IMR-90 (cell line): Measurements from ENCODE around the gene SMYD4. TPM values are rescaled to one million over a fixed set of nuclear protein-coding genes. Genes with fewer than 3 reads are reported as not detected.

Source experiments
- ATAC-seq: fragments of 200-7000 bp; cut with Tn5 transposase; 2 replicates; pipeline ENCODE4 v1.9.1; 2020; ENCODE audit warnings: low read depth, mild to moderate bottlenecking, moderate library complexity
- BruUV-seq: library from RNA; stranded (reverse); fragments of 400-500 nt; replicated peaks from 2 replicates; lab custom pipeline; 2021; lab: Mats Ljungman, UMichigan
- CTCF ChIA-PET: fragments of 300-600 bp; formaldehyde crosslinking; extraction: SDS; loops from one replicate; lab custom pipeline; 2021; ENCODE audit warnings: antibody characterized with exemption; lab: Yijun Ruan, JAX
- POLR2A ChIA-PET: fragments of 300-600 bp; sonication (Branson Sonifier 250); formaldehyde crosslinking; loops from one replicate; lab custom pipeline; 2022; ENCODE audit warnings: antibody characterized with exemption; ENCODE audit not compliant: unreplicated experiment; lab: Charles Lee
- DNase-seq: peaks from one replicate; pipeline ENCODE4 v3.0.0; 2013
- H2AFZ ChIP-seq: replicated peaks from 2 replicates; pipeline ENCODE3; 2013; ENCODE audit warnings: low read length, mild to moderate bottlenecking; ENCODE audit not compliant: poor library complexity
- H2AK5ac ChIP-seq: 2 replicates; pipeline ENCODE4 v1.6.1; 2013; ENCODE audit warnings: low read depth, low read length, inconsistent platforms
- H2AK9ac ChIP-seq: replicated peaks from 2 replicates; pipeline ENCODE3; 2013; ENCODE audit warnings: mild to moderate bottlenecking, low read depth, low read length, moderate library complexity; ENCODE audit not compliant: poor library complexity
- H2BK120ac ChIP-seq: 2 replicates; pipeline ENCODE4 v1.6.1; 2013; ENCODE audit warnings: low read depth, low read length, inconsistent platforms
- H2BK15ac ChIP-seq: 3 replicates; pipeline ENCODE4 v1.6.1; 2013; ENCODE audit warnings: low read depth, low read length, inconsistent platforms
- H2BK20ac ChIP-seq: 2 replicates; pipeline ENCODE4 v1.6.1; 2013; ENCODE audit warnings: low read depth, mild to moderate bottlenecking, inconsistent platforms, low read length, moderate library complexity
- H2BK5ac ChIP-seq: 2 replicates; pipeline ENCODE4 v1.6.1; 2013; ENCODE audit warnings: mild to moderate bottlenecking, low read depth, low read length, inconsistent platforms; ENCODE audit not compliant: poor library complexity, severe bottlenecking
- H3K14ac ChIP-seq: replicated peaks from 2 replicates; pipeline ENCODE4 v1.6.1; 2013; ENCODE audit warnings: low read depth, low read length, inconsistent platforms
- H3K18ac ChIP-seq: 2 replicates; pipeline ENCODE4 v1.6.1; 2013; ENCODE audit warnings: low read depth, low read length, control low read depth
- H3K23ac ChIP-seq: 2 replicates; pipeline ENCODE4 v1.6.1; 2013; ENCODE audit warnings: low read depth, low read length, inconsistent platforms
- H3K27ac ChIP-seq: 2 replicates; pipeline ENCODE4 v1.5.1; 2013; ENCODE audit warnings: mild to moderate bottlenecking, control low read depth, low read length; ENCODE audit not compliant: insufficient read depth
- H3K27me3 ChIP-seq: 2 replicates; pipeline ENCODE4 v1.6.1; 2013; ENCODE audit warnings: low read length; ENCODE audit not compliant: control insufficient read depth, insufficient read depth
- H3K36me3 ChIP-seq: 2 replicates; pipeline ENCODE4 v1.6.1; 2013; ENCODE audit warnings: low read length, mixed read lengths; ENCODE audit not compliant: control insufficient read depth, insufficient read depth
- H3K4ac ChIP-seq: 2 replicates; pipeline ENCODE4 v1.6.1; 2013; ENCODE audit warnings: low read depth, low read length, inconsistent platforms
- H3K4me1 ChIP-seq: 2 replicates; pipeline ENCODE4 v1.6.1; 2013; ENCODE audit warnings: low read length, mixed read lengths; ENCODE audit not compliant: control insufficient read depth, insufficient read depth
- H3K4me2 ChIP-seq: 2 replicates; pipeline ENCODE4 v1.6.1; 2013; ENCODE audit warnings: low read depth, mild to moderate bottlenecking, control low read depth, low read length, moderate library complexity
- H3K4me3 ChIP-seq: 2 replicates; pipeline ENCODE4 v1.5.1; 2013; ENCODE audit warnings: low read depth, mild to moderate bottlenecking, control low read depth, low read length, moderate library complexity; ENCODE audit not compliant: insufficient read depth
- H3K56ac ChIP-seq: 2 replicates; pipeline ENCODE4 v1.6.1; 2013; ENCODE audit warnings: low read length, inconsistent platforms; ENCODE audit not compliant: insufficient read depth; ENCODE audit errors: extremely low read depth
- H3K79me1 ChIP-seq, 2 experiments: 2 replicates each; pipeline ENCODE4 v1.6.1; 2013; ENCODE audit warnings: low read length in 2 of 2, inconsistent platforms in 1 of 2, low read depth in 1 of 2
- H3K9ac ChIP-seq: 2 replicates; pipeline ENCODE4 v1.6.1; 2013; ENCODE audit warnings: low read depth, low read length, control low read depth
- H3K9me1 ChIP-seq: 2 replicates; pipeline ENCODE4 v1.6.1; 2013; ENCODE audit warnings: low read length, inconsistent platforms; ENCODE audit not compliant: insufficient read depth
- H3K9me3 ChIP-seq: 2 replicates; pipeline ENCODE4 v1.6.1; 2013; ENCODE audit warnings: low read length; ENCODE audit not compliant: control insufficient read depth, insufficient read depth
- H4K20me1 ChIP-seq: 2 replicates; pipeline ENCODE4 v1.6.1; 2013; ENCODE audit warnings: low read length, inconsistent platforms; ENCODE audit not compliant: insufficient read depth
- H4K5ac ChIP-seq: 2 replicates; pipeline ENCODE4 v1.6.1; 2013; ENCODE audit warnings: mild to moderate bottlenecking, low read depth, low read length, control low read depth
- H4K8ac ChIP-seq, 2 experiments: 2 replicates each; pipeline ENCODE4 v1.6.1; 2013; ENCODE audit warnings: low read depth in 2 of 2, low read length in 2 of 2, control low read depth in 1 of 2, inconsistent platforms in 1 of 2
- H4K91ac ChIP-seq: 2 replicates; pipeline ENCODE4 v1.6.1; 2013; ENCODE audit warnings: low read depth, low read length, inconsistent platforms; ENCODE audit not compliant: insufficient read depth
- BHLHE40 ChIP-seq: fragments of 150-350 bp; IDR thresholded peaks from 2 replicates; pipeline ENCODE4 v1.6.1; 2016; ENCODE audit warnings: mild to moderate bottlenecking, low read depth, low read length
- CEBPB ChIP-seq: IDR thresholded peaks from 2 replicates; pipeline ENCODE4 v1.6.1; 2012; ENCODE audit warnings: low read depth, low read length, improper control_type of control experiment
- CHD1 ChIP-seq: IDR thresholded peaks from 2 replicates; pipeline ENCODE4 v1.6.1; 2012; ENCODE audit warnings: low read depth, low read length, improper control_type of control experiment
- FOS ChIP-seq: fragments of 150-350 bp; IDR thresholded peaks from 2 replicates; pipeline ENCODE4 v1.6.1; 2016; ENCODE audit warnings: low read depth, low read length
- MAFK ChIP-seq: IDR thresholded peaks from 2 replicates; pipeline ENCODE4 v1.6.1; 2012; ENCODE audit warnings: low read depth, low read length, improper control_type of control experiment
- MAZ ChIP-seq: IDR thresholded peaks from 2 replicates; pipeline ENCODE4 v1.6.1; 2012; ENCODE audit warnings: low read depth, mild to moderate bottlenecking, low read length, improper control_type of control experiment, moderate library complexity, borderline replicate concordance
- MXI1 ChIP-seq: IDR thresholded peaks from 2 replicates; pipeline ENCODE4 v1.6.1; 2012; ENCODE audit warnings: low read depth, mild to moderate bottlenecking, low read length, moderate library complexity, borderline replicate concordance
- NFE2L2 ChIP-seq: fragments of 150-350 bp; IDR thresholded peaks from 2 replicates; pipeline ENCODE4 v1.6.1; 2016; ENCODE audit warnings: low read depth, mild to moderate bottlenecking, low read length
- POLR2A ChIP-seq: IDR thresholded peaks from 2 replicates; pipeline ENCODE4 v1.6.1; 2012; ENCODE audit warnings: mild to moderate bottlenecking, low read depth, low read length
- RAD21 ChIP-seq: IDR thresholded peaks from 2 replicates; pipeline ENCODE4 v1.6.1; 2012; ENCODE audit warnings: low read length, improper control_type of control experiment
- RCOR1 ChIP-seq: IDR thresholded peaks from 2 replicates; pipeline ENCODE4 v1.6.1; 2012; ENCODE audit warnings: mild to moderate bottlenecking, low read length, improper control_type of control experiment; ENCODE audit not compliant: insufficient replicate concordance
- RFX5 ChIP-seq: IDR thresholded peaks from 2 replicates; pipeline ENCODE4 v1.8.0; 2012; ENCODE audit warnings: low read depth, mild to moderate bottlenecking, low read length, moderate library complexity
- SMC3 ChIP-seq: fragments of 150-350 bp; IDR thresholded peaks from 2 replicates; pipeline ENCODE4 v1.6.1; 2016; ENCODE audit warnings: low read depth, mild to moderate bottlenecking, antibody characterized with exemption, low read length, moderate library complexity
- WGBS, 2 experiments: methylation state at CpG; one replicate each; pipeline versions ENCODE4 v1.1.5 to v1.1.7; 2013; ENCODE audit warnings: missing lambda C conversion rate in 2 of 2; ENCODE audit not compliant: insufficient read length in 1 of 2; ENCODE audit errors: extremely low coverage in 2 of 2; 5-methylcytosine and 5-hydroxymethylcytosine counted together
- dilution Hi-C: fragments of 300-500 bp; cut with HindIII; formaldehyde crosslinking; loops from one replicate; pipeline ENCODE4 v1.14.3; 2018; ENCODE audit warnings: low sequenced_read_pairs; ENCODE audit not compliant: unreplicated experiment
- in situ Hi-C: fragments of 300-500 bp; cut with MboI; formaldehyde crosslinking; loops from 3 replicates; pipeline ENCODE4 v1.14.3; 2019; ENCODE audit warnings: low sequenced_read_pairs, inconsistent platforms, mixed read lengths
- intact Hi-C: fragments of 100-400 bp; cut with micrococcal nuclease; formaldehyde crosslinking; loops from 2 replicates; pipeline ENCODE4 v1.10.0; 2022
- polyA plus RNA-seq, 3 experiments: library from polyadenylated mRNA; depleted of rRNA; stranded (reverse); fragments of >200 nt; gene quantifications; 2 replicates each; pipeline ENCODE4 v1.2.3, GENCODE V29; 2012; ENCODE audit warnings: low replicate concordance in 1 of 3
- total RNA-seq: library from RNA; depleted of rRNA; stranded (reverse); fragments of >200 nt; gene quantifications from 2 replicates; pipeline ENCODE4 v1.2.3, GENCODE V29; 2012
- TF ChIP-seq, protein P1 (sequence below): fragments of 150-350 bp; IDR thresholded peaks from 2 replicates; pipeline ENCODE4 v1.6.1; 2016; ENCODE audit warnings: low read depth, mild to moderate bottlenecking, low read length, moderate library complexity, borderline replicate concordance
- TF ChIP-seq, protein P2 (sequence below): fragments of 150-350 bp; IDR thresholded peaks from 2 replicates; pipeline ENCODE4 v1.6.1; 2017; ENCODE audit warnings: mild to moderate bottlenecking, antibody characterized with exemption, low read length, low read depth
- TF ChIP-seq, protein P3 (sequence below): conservative IDR thresholded peaks from 2 replicates; pipeline ENCODE4 v1.5.1; 2012; ENCODE audit warnings: mild to moderate bottlenecking, low read depth, low read length, improper control_type of control experiment

The SMYD4 gene
- total and polyA plus RNA-seq, 2 of the 4 experiments (the other 2 are of a cell fraction), result 5.3 to 7.2 TPM

DNA sequence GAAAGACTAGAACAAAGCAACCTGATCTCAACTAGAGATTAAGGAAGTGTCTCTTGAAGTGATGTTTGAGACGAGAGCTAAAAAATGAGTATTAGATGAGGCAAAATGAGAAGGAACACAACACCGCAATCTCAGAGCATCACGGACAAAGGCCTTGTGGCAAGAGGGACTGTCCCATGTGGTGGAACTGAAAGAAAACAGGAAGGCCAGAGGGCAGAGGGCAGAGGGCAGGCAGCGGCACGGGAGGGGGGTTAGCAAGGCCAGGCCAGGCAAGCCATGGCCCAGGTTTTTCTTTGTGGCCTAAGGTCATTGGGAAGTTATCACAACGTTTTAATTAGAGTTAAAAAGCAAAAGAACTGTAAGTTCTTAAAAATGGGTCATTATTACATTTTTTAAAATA is 22.6 kb upstream of the SMYD4 start:
- no peak overlapping the region for H2AFZ ChIP-seq
- H3K36me3 ChIP-seq, result peaks cover 17% of the 10 kb centered on the region
- in situ Hi-C loops, result no loop called here
- no peaks in the 10 kb centered on the region for H4K20me1 ChIP-seq
- H3K23ac ChIP-seq, result no peak overlapping the region
- no peak overlapping the region for H3K4ac ChIP-seq
- no peaks in the 10 kb centered on the region for H3K9me1 ChIP-seq
- no peaks in the 10 kb centered on the region for H3K4me1 ChIP-seq
- no peak overlapping the region for H2BK5ac ChIP-seq
- H3K18ac ChIP-seq, result no peak overlapping the region
- no peaks in the 10 kb centered on the region for H3K9me3 ChIP-seq
- H2AK5ac ChIP-seq, result no peak overlapping the region
- peaks cover 0 to 13% of the 10 kb centered on the region in 2 experiments; a peak in 1 of 4 replicates for H3K79me1 ChIP-seq
- H3K56ac ChIP-seq, result no peak overlapping the region
- no peak overlapping the region for H2AK9ac ChIP-seq
- H3K14ac ChIP-seq, result no peak overlapping the region
- dilution Hi-C loops, result no loop called here
- H3K4me2 ChIP-seq, result no peak overlapping the region
- no peak overlapping the region for H3K4me3 ChIP-seq
- no peak overlapping the region for H4K91ac ChIP-seq
- H3K27me3 ChIP-seq, result no peaks in the 10 kb centered on the region
- POLR2A ChIA-PET, result no interaction called here
- CTCF ChIA-PET, result no interaction called here
- H2BK20ac ChIP-seq, result no peak overlapping the region
- ATAC-seq, result no peak
- BruUV-seq, result no TSS peak
- H2BK120ac ChIP-seq, result no peak overlapping the region
- WGBS, 2 experiments, result 100% methylated on average over 1 of the region's 6 CpGs; no CpG with 5 or more reads in 1 of the 2 experiments
- H3K9ac ChIP-seq, result no peak overlapping the region
- H4K8ac ChIP-seq, result no peak overlapping the region
- intact Hi-C loops, result no loop called here
- TF ChIP-seq SMC3 (no peak), POLR2A (no peak), MAZ (no peak), CHD1 (no peak), CEBPB (no peak), NFE2L2 (no peak), RFX5 (no peak), FOS (no peak), MXI1 (no peak), RAD21 (no peak), BHLHE40 (no peak), MAFK (no peak), RCOR1 (no peak)
- TF ChIP-seq, protein P1, sequence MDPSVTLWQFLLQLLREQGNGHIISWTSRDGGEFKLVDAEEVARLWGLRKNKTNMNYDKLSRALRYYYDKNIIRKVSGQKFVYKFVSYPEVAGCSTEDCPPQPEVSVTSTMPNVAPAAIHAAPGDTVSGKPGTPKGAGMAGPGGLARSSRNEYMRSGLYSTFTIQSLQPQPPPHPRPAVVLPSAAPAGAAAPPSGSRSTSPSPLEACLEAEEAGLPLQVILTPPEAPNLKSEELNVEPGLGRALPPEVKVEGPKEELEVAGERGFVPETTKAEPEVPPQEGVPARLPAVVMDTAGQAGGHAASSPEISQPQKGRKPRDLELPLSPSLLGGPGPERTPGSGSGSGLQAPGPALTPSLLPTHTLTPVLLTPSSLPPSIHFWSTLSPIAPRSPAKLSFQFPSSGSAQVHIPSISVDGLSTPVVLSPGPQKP, result no peak
- TF ChIP-seq, protein P2, sequence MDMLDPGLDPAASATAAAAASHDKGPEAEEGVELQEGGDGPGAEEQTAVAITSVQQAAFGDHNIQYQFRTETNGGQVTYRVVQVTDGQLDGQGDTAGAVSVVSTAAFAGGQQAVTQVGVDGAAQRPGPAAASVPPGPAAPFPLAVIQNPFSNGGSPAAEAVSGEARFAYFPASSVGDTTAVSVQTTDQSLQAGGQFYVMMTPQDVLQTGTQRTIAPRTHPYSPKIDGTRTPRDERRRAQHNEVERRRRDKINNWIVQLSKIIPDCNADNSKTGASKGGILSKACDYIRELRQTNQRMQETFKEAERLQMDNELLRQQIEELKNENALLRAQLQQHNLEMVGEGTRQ, result no peak
- TF ChIP-seq, protein P3, sequence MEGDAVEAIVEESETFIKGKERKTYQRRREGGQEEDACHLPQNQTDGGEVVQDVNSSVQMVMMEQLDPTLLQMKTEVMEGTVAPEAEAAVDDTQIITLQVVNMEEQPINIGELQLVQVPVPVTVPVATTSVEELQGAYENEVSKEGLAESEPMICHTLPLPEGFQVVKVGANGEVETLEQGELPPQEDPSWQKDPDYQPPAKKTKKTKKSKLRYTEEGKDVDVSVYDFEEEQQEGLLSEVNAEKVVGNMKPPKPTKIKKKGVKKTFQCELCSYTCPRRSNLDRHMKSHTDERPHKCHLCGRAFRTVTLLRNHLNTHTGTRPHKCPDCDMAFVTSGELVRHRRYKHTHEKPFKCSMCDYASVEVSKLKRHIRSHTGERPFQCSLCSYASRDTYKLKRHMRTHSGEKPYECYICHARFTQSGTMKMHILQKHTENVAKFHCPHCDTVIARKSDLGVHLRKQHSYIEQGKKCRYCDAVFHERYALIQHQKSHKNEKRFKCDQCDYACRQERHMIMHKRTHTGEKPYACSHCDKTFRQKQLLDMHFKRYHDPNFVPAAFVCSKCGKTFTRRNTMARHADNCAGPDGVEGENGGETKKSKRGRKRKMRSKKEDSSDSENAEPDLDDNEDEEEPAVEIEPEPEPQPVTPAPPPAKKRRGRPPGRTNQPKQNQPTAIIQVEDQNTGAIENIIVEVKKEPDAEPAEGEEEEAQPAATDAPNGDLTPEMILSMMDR, result no peak
- no peak overlapping the region for H2BK15ac ChIP-seq
- H3K27ac ChIP-seq, result no peak overlapping the region
- no peak overlapping the region for H4K5ac ChIP-seq
- no peak for DNase-seq
